ENCODE data around the gene MT1B.

The MT1B gene

DNA sequence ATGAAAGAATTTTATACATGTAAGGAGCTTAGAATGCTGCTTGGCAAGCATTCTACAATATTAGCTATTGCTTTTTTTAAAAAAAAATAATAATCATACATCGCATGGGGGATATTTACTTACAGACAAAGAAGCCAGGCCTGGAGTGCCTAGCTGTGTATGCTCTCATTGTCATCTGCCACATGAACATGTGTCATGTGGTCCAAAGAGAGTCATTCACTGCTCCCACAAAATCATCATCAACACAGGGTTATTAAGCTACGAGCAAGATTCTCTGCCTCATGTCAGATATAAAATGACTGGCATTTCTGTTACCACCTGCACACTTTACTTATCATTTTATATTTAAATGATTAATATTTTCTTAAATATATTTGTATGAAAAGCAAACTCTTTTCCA lies 28.0 kb upstream of the MT1B start:
- TF ChIP-seq, protein P1, sequence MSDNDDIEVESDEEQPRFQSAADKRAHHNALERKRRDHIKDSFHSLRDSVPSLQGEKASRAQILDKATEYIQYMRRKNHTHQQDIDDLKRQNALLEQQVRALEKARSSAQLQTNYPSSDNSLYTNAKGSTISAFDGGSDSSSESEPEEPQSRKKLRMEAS (IDR thresholded peaks at IDR 0.05; ENCODE audit: low read depth, low read length): no peak
- DNase-seq (ENCODE audit: low read depth): no peak
- H3K4me3 ChIP-seq (ENCODE audit: low read depth, low read length): no peak overlapping the region

DNA sequence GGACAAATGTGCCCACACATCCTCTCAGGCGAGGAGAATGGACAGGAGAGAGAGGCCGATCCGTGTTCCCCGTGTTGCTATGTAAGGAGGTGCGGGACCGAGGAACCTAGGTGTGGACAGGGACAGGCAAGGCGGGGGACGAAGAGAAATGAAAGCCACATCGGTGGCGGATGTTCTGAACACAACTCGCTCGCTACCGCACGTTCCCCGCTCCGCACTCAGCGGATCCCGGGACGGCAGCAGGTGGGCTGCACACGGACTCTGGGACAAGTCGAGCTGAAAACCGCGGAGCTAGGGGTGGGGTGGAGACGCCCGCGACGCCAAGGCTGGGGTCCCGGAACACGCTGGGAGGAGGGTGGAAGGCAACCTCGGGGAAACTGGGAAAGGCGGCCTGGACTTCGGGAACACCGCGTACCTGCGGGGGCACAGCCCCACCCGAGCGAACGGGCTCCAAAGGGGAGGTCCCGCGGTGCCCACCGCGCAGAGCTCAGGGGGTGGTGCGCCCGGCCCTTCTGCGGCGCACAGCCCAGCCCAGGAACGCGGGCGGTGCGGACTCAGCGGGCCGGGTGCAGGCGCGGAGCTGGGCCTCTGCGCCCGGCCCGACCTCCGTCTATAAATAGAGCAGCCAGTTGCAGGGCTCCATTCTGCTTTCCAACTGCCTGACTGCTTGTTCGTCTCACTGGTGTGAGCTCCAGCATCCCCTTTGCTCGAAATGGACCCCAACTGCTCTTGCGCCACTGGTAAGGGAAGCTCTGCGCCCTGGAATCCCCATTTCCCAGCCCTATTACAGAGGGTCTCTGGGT lies 26.3 kb upstream of the MT1B start, which contains the start of gene MT1E:
Gene MT1E (plus strand): TSS at position 642 of the 803 bp plus-strand sequence. CDS start 71 bp downstream, at position 713.
- peak; percentile 71 for DNase-seq (ENCODE audit: low read depth)
- TF ChIP-seq, protein P2, sequence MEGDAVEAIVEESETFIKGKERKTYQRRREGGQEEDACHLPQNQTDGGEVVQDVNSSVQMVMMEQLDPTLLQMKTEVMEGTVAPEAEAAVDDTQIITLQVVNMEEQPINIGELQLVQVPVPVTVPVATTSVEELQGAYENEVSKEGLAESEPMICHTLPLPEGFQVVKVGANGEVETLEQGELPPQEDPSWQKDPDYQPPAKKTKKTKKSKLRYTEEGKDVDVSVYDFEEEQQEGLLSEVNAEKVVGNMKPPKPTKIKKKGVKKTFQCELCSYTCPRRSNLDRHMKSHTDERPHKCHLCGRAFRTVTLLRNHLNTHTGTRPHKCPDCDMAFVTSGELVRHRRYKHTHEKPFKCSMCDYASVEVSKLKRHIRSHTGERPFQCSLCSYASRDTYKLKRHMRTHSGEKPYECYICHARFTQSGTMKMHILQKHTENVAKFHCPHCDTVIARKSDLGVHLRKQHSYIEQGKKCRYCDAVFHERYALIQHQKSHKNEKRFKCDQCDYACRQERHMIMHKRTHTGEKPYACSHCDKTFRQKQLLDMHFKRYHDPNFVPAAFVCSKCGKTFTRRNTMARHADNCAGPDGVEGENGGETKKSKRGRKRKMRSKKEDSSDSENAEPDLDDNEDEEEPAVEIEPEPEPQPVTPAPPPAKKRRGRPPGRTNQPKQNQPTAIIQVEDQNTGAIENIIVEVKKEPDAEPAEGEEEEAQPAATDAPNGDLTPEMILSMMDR (IDR thresholded peaks at IDR 0.05; ENCODE audit: low read depth, low read length): no peak
- TF ChIP-seq POLR2A (IDR thresholded peaks at IDR 0.05; ENCODE audit: extremely low read depth, insufficient read length) (no peak), MYC (IDR thresholded peaks at IDR 0.05; ENCODE audit: low read depth, low read length) (no peak)
- TF ChIP-seq, protein P1 (IDR thresholded peaks at IDR 0.05; ENCODE audit: low read depth, low read length): no peak
- peak within 1 kb of the TSS; percentile 39 for H3K4me3 ChIP-seq (ENCODE audit: low read depth, low read length)

DNA sequence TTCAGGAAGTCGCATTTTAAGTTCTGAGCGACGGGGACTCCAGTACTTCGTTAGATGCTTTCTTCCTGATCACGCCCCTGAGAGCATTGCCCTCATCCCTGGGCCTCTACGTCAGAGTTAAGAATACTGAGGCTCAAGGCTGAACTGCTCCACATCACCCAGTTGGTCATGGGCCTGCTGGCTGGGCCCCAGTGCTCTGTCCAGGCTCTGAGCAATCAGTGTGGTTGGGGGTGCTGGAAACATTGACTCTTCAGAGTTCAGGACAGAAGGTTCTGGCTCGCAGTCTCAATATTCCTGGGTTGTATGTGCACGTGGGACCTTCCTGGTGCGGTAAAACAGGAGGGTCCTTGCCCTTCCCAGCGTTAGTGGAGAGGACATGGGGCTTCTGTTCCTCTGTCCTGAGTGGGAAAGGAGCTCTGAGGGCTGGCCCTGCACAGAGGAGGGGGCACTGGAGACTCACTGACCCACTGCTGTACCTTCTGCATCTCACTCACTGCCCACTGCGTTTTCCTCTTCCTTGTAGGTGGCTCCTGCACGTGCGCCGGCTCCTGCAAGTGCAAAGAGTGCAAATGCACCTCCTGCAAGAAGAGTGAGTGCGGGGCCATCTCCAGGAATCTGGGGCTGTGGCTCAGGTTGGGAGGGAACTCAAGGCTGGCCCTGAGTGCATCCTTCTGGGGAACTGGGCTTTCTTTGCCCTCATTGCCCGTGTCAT lies 25.6 kb upstream of the MT1B start:
- TF ChIP-seq, protein P1 (IDR thresholded peaks at IDR 0.05; ENCODE audit: low read depth, low read length): no peak
- no peak for TF ChIP-seq POLR2A (IDR thresholded peaks at IDR 0.05; ENCODE audit: extremely low read depth, insufficient read length)
- TF ChIP-seq, protein P2 (IDR thresholded peaks at IDR 0.05; ENCODE audit: low read depth, low read length): no peak
- TF ChIP-seq MYC (IDR thresholded peaks at IDR 0.05; ENCODE audit: low read depth, low read length): no peak
- peak overlapping the region; percentile 39 for H3K4me3 ChIP-seq (ENCODE audit: low read depth, low read length)
- DNase-seq (ENCODE audit: low read depth): no peak

DNA sequence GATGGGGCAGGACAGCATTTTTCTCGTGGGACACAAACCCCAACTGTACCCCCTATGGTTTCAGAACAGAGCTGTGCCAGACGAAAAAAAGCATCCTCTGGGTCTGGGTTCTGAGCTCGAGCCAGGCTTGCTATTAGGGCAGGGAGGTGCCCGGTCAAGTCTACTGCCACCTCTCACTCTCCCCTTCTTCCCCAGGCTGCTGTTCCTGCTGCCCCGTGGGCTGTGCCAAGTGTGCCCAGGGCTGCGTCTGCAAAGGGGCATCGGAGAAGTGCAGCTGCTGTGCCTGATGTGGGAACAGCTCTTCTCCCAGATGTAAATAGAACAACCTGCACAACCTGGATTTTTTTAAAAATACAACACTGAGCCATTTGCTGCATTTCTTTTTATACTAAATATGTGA lies 25.0 kb upstream of the MT1B start:
- TF ChIP-seq, protein P2 (IDR thresholded peaks at IDR 0.05; ENCODE audit: low read depth, low read length): no peak
- TF ChIP-seq, protein P1 (IDR thresholded peaks at IDR 0.05; ENCODE audit: low read depth, low read length): no peak
- TF ChIP-seq POLR2A (IDR thresholded peaks at IDR 0.05; ENCODE audit: extremely low read depth, insufficient read length) (no peak), MYC (IDR thresholded peaks at IDR 0.05; ENCODE audit: low read depth, low read length) (no peak)
- no peak overlapping the region for H3K4me3 ChIP-seq (ENCODE audit: low read depth, low read length)
- DNase-seq (ENCODE audit: low read depth): no peak

DNA sequence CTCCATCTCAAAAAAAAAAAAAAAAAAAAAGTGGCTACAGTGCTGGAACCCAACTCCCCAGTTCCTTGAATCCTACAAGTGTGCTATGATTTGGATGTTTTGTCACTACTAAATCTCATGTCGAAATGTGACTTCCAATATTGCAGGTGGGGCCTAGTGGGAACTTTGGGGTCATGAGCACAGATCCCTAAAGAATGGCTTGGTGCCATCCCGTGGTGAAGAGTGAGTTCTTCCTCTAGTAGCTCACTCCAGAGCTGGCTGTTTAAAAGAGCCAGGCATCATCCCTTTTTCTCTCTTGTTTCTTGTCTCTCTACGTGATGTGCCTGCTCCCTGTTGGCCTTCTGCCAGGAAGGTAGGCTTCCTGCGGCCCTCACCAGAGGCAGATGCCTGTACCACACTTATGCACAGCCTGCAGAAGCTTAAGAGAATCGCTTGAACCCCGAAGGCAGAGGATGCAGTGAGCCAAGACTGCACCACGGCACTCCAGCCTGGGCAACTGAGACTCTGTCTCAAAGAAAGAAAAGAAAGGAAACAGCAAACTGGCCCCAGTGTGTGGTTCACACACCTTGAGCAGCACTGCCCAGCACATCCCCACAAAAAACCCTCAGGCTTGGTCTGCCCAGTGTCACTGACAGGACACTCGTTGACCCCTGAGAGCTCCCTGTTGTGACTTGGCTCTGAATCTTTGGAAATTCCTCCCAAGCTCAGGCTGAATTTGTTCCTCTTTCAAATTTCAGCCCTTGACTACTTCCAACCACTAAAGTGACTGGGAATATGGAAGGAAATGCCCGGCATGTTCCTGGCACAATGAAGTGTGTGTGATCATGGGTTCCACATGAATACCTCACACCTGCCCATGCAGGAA lies 23.0 kb upstream of the MT1B start:
- H3K4me3 ChIP-seq (ENCODE audit: low read depth, low read length): no peak overlapping the region
- no peak for DNase-seq (ENCODE audit: low read depth)
- TF ChIP-seq POLR2A (IDR thresholded peaks at IDR 0.05; ENCODE audit: extremely low read depth, insufficient read length) (no peak), MYC (IDR thresholded peaks at IDR 0.05; ENCODE audit: low read depth, low read length) (no peak)
- TF ChIP-seq, protein P2 (IDR thresholded peaks at IDR 0.05; ENCODE audit: low read depth, low read length): no peak
- TF ChIP-seq, protein P1 (IDR thresholded peaks at IDR 0.05; ENCODE audit: low read depth, low read length): no peak

All from NB4 (cell line).